Adrenal gland (tissue), 5 donors: Measurements from ENCODE around the gene TFF3.

Experiments
- POLR2A ChIP-seq, 2 donors: fragments of 450-650 bp; IDR thresholded peaks; one replicate each; pipeline ENCODE4 v1.6.1; 2017; ENCODE audit warnings: antibody characterized with exemption in 2 of 2, mild to moderate bottlenecking in 2 of 2, moderate library complexity in 1 of 2
- TF ChIP-seq, protein P1 (sequence below), 6 experiments: fragments of 450-650 bp in 4 of 6; fragments of 200-600 bp in 2 of 6; sonication (generic) in 1 of 6; IDR thresholded peaks; 1 replicate in 5 of 6; 2 replicates in 1 of 6; pipeline versions ENCODE4 v1.5.1 to v1.8.0; 2016 to 2021; ENCODE audit warnings: antibody characterized with exemption in 6 of 6, mild to moderate bottlenecking in 2 of 6, moderate library complexity in 1 of 6
- donor health status: DM: no; HTN: no; CAD: no.

DNA sequence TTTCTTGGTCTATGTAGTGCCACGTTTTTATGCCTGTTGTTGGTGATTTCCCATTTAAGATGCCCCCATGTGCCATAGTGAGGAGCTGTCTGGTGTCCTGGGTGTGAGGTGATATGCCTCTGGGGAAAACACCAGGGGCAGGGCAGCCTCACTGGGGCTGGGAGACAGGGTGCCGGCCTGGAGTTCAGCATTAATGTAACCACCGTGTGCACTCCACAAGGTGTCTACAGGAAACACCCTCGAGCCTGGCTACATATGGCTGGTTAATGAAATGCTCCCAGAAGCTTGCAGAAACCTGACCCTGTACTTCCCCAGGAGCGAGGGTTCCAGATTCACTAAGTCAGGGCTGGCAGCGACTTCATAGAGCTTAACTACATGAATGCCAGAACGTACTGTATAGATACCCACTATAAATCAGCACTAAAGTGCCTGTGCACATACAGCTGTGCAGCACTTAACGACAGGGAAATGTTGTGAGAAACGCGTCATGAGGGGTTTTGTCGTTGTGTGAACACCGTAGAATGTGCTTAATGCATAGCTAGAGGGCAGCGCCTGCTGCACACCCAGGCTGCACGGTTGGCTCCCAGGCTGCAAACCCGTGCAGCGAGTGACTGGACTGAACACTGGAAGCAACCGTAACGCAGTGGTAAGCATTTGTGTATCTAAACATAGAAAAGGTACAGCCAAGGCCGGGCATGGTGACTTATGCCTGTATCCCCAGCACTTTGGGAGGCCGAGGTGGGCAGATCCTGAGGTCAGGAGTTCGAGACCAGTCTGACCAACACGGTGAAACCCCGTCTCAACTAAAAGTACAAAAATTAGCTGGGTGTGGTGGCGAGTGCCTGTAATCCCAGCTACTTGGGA lies 25.2 kb upstream of the TFF3 start:
- TF ChIP-seq, protein P1, sequence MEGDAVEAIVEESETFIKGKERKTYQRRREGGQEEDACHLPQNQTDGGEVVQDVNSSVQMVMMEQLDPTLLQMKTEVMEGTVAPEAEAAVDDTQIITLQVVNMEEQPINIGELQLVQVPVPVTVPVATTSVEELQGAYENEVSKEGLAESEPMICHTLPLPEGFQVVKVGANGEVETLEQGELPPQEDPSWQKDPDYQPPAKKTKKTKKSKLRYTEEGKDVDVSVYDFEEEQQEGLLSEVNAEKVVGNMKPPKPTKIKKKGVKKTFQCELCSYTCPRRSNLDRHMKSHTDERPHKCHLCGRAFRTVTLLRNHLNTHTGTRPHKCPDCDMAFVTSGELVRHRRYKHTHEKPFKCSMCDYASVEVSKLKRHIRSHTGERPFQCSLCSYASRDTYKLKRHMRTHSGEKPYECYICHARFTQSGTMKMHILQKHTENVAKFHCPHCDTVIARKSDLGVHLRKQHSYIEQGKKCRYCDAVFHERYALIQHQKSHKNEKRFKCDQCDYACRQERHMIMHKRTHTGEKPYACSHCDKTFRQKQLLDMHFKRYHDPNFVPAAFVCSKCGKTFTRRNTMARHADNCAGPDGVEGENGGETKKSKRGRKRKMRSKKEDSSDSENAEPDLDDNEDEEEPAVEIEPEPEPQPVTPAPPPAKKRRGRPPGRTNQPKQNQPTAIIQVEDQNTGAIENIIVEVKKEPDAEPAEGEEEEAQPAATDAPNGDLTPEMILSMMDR (IDR thresholded peaks at IDR 0.05) = no peak
- no peak for TF ChIP-seq POLR2A (IDR thresholded peaks at IDR 0.05)
